Upper lobe of left lung (tissue), 4 donors: ENCODE measurements around the gene TRIM41.
"Not testable (repeated sequence)": the region's sequence is repeated elsewhere in the genome, so short reads cannot be mapped to it uniquely, and the experiment has no call there.

ENCODE experiments used
- POLR2A ChIP-seq, 4 donors: fragments of 450-650 bp; IDR thresholded peaks; one replicate each; pipeline ENCODE4 v1.5.1; 2016 to 2017; ENCODE audit warnings: antibody characterized with exemption in 4 of 4, mild to moderate bottlenecking in 2 of 4
- POLR2AphosphoS5 ChIP-seq, 2 donors: sonication (generic); formaldehyde crosslinking; IDR thresholded peaks; one replicate each; pipeline ENCODE4 v1.5.1; 2017; ENCODE audit warnings: antibody characterized with exemption in 2 of 2
- TF ChIP-seq, protein P1 (sequence below), 6 experiments: fragments of 450-650 bp in 4 of 6; fragments of 200-600 bp in 2 of 6; sonication (generic) in 2 of 6; IDR thresholded peaks; one replicate each; pipeline ENCODE4 v1.5.1; 2016 to 2019; ENCODE audit warnings: antibody characterized with exemption in 6 of 6

GRCh38 chr5:181177559-181177958 lies 45.5 kb upstream of the TRIM41 start:
- TF ChIP-seq, protein P1, sequence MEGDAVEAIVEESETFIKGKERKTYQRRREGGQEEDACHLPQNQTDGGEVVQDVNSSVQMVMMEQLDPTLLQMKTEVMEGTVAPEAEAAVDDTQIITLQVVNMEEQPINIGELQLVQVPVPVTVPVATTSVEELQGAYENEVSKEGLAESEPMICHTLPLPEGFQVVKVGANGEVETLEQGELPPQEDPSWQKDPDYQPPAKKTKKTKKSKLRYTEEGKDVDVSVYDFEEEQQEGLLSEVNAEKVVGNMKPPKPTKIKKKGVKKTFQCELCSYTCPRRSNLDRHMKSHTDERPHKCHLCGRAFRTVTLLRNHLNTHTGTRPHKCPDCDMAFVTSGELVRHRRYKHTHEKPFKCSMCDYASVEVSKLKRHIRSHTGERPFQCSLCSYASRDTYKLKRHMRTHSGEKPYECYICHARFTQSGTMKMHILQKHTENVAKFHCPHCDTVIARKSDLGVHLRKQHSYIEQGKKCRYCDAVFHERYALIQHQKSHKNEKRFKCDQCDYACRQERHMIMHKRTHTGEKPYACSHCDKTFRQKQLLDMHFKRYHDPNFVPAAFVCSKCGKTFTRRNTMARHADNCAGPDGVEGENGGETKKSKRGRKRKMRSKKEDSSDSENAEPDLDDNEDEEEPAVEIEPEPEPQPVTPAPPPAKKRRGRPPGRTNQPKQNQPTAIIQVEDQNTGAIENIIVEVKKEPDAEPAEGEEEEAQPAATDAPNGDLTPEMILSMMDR (IDR thresholded peaks at IDR 0.05) = not testable (repeated sequence)
- TF ChIP-seq POLR2A, POLR2AphosphoS5 (IDR thresholded peaks at IDR 0.05): not testable (repeated sequence)
